ENCODE results near the gene AHSA1.
"Not testable (repeated sequence)": the region's sequence is repeated elsewhere in the genome, so short reads cannot be mapped to it uniquely, and the experiment has no call there.

AHSA1 gene

GRCh38 chr14:77457522-77458248 lies at the start of gene AHSA1, which contains the start of gene VIPAS39:
Gene AHSA1, plus strand, starts transcription at chr14:77458093. Its CDS starts 97 bp downstream, at chr14:77458190.
Gene VIPAS39, minus strand, starts transcription at chr14:77457601. Its CDS starts 3,499 bp downstream, at chr14:77454102.
- DNase-seq (ENCODE audit: low read depth), result peak; percentile 87

- DNase-seq (ENCODE audit: low read depth), result no peak
Measured at GRCh38 chr14:77409131-77409533, 48.8 kb upstream of the AHSA1 start.

GRCh38 chr14:77415403-77416030 lies 42.4 kb upstream of the AHSA1 start:
- not testable (repeated sequence) for DNase-seq (ENCODE audit: low read depth)

- not testable (repeated sequence) for DNase-seq (ENCODE audit: low read depth)
Measured at GRCh38 chr14:77416098-77416497, 41.8 kb upstream of the AHSA1 start.

GRCh38 chr14:77416836-77417235 lies 41.1 kb upstream of the AHSA1 start:
- DNase-seq (ENCODE audit: low read depth), result no peak

- DNase-seq (ENCODE audit: low read depth), result no peak
Measured at GRCh38 chr14:77421201-77421600, 36.7 kb upstream of the AHSA1 start.

GRCh38 chr14:77423423-77423822 lies 34.5 kb upstream of the AHSA1 start, which contains the start of gene NOXRED1:
Gene NOXRED1, minus strand, starts transcription at chr14:77423523. Its CDS starts 634 bp downstream, at chr14:77422889.
- no peak for DNase-seq (ENCODE audit: low read depth)

GRCh38 chr14:77424862-77425261 lies 33.0 kb upstream of the AHSA1 start:
- no peak for DNase-seq (ENCODE audit: low read depth)

- no peak for DNase-seq (ENCODE audit: low read depth)
Measured at GRCh38 chr14:77426396-77426795, 31.5 kb upstream of the AHSA1 start.

- no peak for DNase-seq (ENCODE audit: low read depth)
Measured at GRCh38 chr14:77436042-77436441, 21.9 kb upstream of the AHSA1 start.

- DNase-seq (ENCODE audit: low read depth), result no peak
Measured at GRCh38 chr14:77438596-77438995, 19.3 kb upstream of the AHSA1 start.

GRCh38 chr14:77439861-77440260 lies 18.0 kb upstream of the AHSA1 start:
- DNase-seq (ENCODE audit: low read depth), result no peak

GRCh38 chr14:77442196-77442595 lies 15.7 kb upstream of the AHSA1 start:
- no peak for DNase-seq (ENCODE audit: low read depth)

- DNase-seq (ENCODE audit: low read depth), result no peak
Measured at GRCh38 chr14:77455966-77456640, 1.8 kb upstream of the AHSA1 start.

GRCh38 chr14:77457115-77457521 lies 775 bp upstream of the AHSA1 start:
- no peak for DNase-seq (ENCODE audit: low read depth)

- peak; percentile 4 for DNase-seq (ENCODE audit: low read depth)
Measured at GRCh38 chr14:77458249-77458950, 507 bp downstream of the AHSA1 start.

GRCh38 chr14:77459072-77459723 lies 1.3 kb downstream of the AHSA1 start:
- DNase-seq (ENCODE audit: low read depth), result peak; percentile 15

GRCh38 chr14:77467801-77468200 lies 9.9 kb downstream of the AHSA1 start:
- no peak for DNase-seq (ENCODE audit: low read depth)

GRCh38 chr14:77469067-77469505 lies 11.2 kb downstream of the AHSA1 start:
- no peak for DNase-seq (ENCODE audit: low read depth)

GRCh38 chr14:77469539-77469938 lies 11.6 kb downstream of the AHSA1 start:
- no peak for DNase-seq (ENCODE audit: low read depth)

GRCh38 chr14:77470224-77470870 lies 12.5 kb downstream of the AHSA1 start:
- DNase-seq (ENCODE audit: low read depth), result no peak
